HT-29 (cell line): ENCODE data around the gene FRMD7. TPM values are rescaled to one million over a fixed set of nuclear protein-coding genes. Genes with fewer than 3 reads are reported as not detected.
A peak's percentile ranks its signal among the peaks of the same experiment; 100 is the strongest.
"Not testable (repeated sequence)": the region's sequence is repeated elsewhere in the genome, so short reads cannot be mapped to it uniquely, and the experiment has no call there.

Experiments used
- DNase-seq: peaks from one replicate; pipeline ENCODE4 v3.0.0-alpha.2; 2015; ENCODE audit warnings: low spot score
- total RNA-seq: library from RNA; depleted of rRNA; stranded (reverse); fragments of >200 nt; shearing (Covaris generic); gene quantifications from 2 replicates; pipeline ENCODE4 v1.2.3, GENCODE V29; 2014

Gene FRMD7
- total RNA-seq, 1 experiment from 2014 or later: not detected

DNA sequence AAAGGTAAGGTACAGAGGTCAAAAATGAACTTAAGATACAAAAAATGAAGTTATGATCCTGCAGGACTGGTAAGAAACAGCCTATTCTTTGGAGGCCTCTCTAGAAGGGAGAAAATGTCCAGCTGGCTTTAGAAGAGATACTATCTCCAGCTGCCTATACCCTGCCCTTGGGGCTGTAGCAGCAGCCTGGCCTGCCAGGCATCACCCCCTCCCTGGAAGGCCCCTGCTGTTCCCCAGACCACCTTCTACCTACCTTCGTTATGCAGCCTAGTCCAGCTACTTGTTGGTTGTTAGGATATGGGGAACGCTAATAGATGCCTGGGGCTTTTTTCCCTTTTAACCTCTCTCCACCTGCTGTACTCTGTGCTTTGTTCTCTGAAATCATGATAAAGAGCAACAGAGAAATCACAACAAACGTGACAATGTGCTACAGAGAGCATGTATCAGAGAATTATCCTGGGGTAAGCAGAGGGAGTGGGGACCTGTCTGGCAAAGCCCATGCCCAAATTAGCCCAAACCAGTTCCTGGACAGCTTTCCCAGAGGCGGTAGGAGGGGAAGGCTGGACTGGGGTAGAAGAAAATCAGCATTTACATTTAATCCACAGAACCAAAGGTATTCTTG, 34.5 kb downstream of the FRMD7 start:
- DNase-seq: no peak

DNA sequence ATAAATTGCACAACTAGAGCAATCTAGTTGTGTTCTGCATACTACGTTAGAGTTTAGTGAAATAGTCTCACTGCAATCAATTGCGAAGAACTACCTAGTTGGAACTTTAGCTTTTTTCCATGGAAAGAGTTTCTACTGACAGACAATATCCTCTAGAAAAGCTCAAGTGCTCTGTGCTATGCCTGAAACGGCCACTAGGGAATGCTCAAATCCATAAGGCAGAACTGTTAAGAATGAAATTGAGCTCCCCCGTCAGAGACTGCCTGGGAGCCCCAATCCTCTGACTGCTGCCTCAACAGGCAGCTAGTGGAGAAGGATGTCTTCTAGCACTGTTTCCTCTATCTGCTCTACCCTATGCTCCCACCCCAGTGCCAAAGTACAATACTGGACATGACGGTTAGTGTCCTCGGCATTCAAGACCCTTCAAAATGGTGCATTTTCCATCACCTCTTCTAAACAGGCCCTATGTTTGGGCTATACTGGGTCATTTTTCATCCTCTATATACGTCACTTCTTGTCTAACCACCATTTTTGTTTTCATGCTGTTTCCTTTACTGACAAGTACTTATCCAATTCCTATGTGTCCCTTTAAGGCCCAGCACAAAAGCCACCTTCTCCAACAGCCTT, 35.3 kb downstream of the FRMD7 start:
- DNase-seq: peak; percentile 92

GRCh38 chrX:132090403-132091159, 37.2 kb downstream of the FRMD7 start:
- DNase-seq: no peak

GRCh38 chrX:132088864-132089263, 39.0 kb downstream of the FRMD7 start:
- DNase-seq: no peak

DNA sequence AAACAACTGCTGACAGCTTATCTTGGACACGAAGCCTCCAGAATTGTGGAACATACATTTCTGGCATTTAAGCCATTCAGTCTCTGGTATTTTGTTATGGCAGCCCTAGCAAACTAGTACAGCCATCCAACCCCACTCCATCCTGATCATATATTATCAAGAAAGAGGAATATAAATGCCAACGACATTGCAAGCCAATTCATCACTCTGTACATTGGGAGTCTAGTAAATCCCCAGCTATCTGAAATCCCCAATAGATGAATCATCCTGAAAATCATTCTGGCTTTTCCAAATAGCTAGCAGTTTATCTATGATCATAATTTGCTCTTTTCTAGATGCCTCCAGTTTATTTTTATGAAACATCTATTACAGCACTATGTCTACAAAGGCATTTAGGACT, 41.1 kb downstream of the FRMD7 start:
- no peak for DNase-seq

GRCh38 chrX:132085786-132086185, 42.0 kb downstream of the FRMD7 start:
- no peak for DNase-seq

- DNase-seq: no peak
Measured at GRCh38 chrX:132077912-132078311, 49.9 kb downstream of the FRMD7 start.

DNA sequence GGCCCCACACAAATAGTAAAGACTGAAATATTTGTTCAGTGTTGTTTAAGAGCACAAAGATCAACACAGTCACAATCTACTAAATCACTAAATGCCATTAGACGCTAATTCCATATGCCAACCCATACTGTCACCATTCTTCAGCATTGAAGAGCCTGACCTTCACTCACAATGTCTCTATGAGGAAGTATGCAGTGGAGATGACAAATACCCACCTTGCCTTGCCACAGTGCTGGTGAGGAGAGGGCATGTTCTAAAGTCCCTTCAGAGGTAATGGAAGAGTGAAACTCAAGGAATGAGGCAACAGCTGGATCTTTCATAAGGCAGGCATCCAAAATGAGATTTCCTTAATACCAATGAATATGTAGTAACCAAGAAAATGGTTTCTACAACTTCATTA, 50.4 kb downstream of the FRMD7 start:
- no peak for DNase-seq

DNA sequence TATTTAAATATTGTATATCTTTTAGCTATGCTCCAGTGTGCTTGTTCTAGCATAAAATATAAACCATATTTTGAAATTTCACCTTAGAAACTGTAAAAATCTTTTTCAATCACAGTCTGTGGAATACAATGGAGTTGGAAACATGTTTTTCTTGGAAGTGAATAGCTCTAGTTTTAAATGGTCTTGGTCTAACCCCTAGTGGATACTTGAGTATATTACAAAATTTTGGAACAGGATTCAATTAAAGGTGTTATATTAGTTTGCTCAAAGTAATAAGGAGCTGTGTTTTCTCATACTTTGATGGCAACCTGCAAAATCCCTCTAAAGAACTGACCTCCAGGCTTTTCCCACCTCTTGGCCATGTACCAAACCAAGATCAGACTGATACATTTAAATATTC, 56.6 kb downstream of the FRMD7 start:
- DNase-seq: peak; percentile 12

- DNase-seq: no peak
Measured at GRCh38 chrX:132068405-132068804, 59.4 kb downstream of the FRMD7 start.

DNA sequence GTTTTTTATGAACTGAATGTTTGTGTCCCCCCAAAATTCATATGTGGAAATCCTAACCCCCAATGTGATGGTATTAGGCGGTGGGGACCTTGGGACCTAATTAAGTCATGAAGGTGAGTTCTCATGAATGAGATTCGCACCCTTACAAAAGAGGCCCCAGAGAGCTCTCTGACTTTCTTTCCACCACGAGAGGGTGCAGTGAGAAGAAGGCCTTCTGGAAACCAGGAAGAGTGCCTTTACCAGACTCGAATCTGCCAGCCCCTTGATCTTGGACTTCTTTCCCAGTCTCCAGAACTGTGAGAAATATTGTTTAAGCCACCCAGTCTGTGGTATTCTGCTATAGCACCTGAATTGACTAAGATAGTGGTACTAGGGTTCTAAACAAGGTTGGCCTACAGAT, 64.0 kb downstream of the FRMD7 start:
- DNase-seq: no peak

GRCh38 chrX:132063334-132063733, 64.5 kb downstream of the FRMD7 start:
- DNase-seq: no peak

GRCh38 chrX:132059973-132060540, 67.8 kb downstream of the FRMD7 start:
- no peak for DNase-seq

- DNase-seq: no peak
Measured at GRCh38 chrX:132058975-132059374, 68.8 kb downstream of the FRMD7 start.

DNA sequence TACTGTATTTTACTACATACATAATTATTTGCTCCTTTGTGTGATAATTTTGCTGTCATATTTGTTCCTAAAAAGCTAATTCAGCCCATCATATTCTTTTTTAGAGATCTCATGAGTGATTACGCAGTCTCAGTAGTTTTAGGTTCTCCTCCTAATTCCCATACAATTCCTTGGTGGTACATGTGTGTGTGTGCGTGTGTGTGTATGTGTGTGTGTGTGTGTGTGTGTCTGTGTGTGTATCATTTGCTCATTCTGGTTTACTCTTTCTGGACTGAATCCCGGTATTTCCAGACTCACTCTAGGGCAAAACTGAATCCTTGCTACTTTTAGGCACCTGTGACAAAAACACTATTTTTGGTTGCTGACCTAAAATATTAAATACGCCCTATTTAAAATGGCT, 69.8 kb downstream of the FRMD7 start:
- no peak for DNase-seq

- not testable (repeated sequence) for DNase-seq
Measured at GRCh38 chrX:132051778-132052177, 76.0 kb downstream of the FRMD7 start.

GRCh38 chrX:132046533-132046932, 81.3 kb downstream of the FRMD7 start:
- DNase-seq: no peak

GRCh38 chrX:132045456-132045855, 82.4 kb downstream of the FRMD7 start:
- no peak for DNase-seq

- no peak for DNase-seq
Measured at GRCh38 chrX:132044953-132045352, 82.9 kb downstream of the FRMD7 start.

GRCh38 chrX:132043977-132044376, 83.8 kb downstream of the FRMD7 start:
- DNase-seq: no peak

GRCh38 chrX:132041015-132041414, 86.8 kb downstream of the FRMD7 start:
- DNase-seq: no peak

DNA sequence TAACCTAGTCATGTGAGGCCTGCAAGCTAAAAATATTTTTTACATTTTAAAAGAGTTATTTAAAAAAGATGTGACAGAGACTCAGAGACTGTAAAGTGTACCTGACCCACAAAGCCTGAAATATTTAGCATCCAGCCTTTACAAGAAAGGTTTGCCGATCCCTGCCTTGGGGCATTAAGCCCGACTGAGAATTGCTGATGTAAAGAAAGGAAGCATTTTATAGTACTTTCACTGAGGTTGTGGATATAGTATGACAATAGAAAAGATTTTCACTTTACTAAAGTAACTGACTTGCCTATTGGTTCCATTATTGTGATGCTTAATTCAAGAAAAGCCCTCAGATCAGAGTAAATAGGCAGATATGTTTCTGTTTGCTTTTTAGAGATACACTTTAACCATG, 87.8 kb downstream of the FRMD7 start:
- no peak for DNase-seq
